Retinal pigment epithelial cell (primary cell): ENCODE results near the gene IFITM1.
"Not testable (repeated sequence)": the region's sequence is repeated elsewhere in the genome, so short reads cannot be mapped to it uniquely, and the experiment has no call there.

Source experiments
- DNase-seq: peaks from one replicate; pipeline ENCODE4 v3.0.0-alpha.2; 2010; ENCODE audit warnings: low read depth
- H3K4me3 ChIP-seq: 2 replicates; pipeline ENCODE4 v1.5.1; 2011; ENCODE audit warnings: mild to moderate bottlenecking, low read length, control low read depth, moderate library complexity
- CTCF ChIP-seq: conservative IDR thresholded peaks from 2 replicates; pipeline ENCODE4 v1.5.1; 2011; ENCODE audit warnings: low read depth, low read length, control low read depth, inconsistent platforms

The IFITM1 gene

GRCh38 chr11:342328-342727 is 28.5 kb downstream of the IFITM1 start:
- DNase-seq = no peak
- no peak overlapping the region for H3K4me3 ChIP-seq
- TF ChIP-seq CTCF = no peak

- TF ChIP-seq CTCF = no peak
- no peak for DNase-seq
These were observed 31.2 kb downstream of the IFITM1 start for GRCh38 chr11:344836-345578.

GRCh38 chr11:346529-346928 is 32.7 kb downstream of the IFITM1 start:
- no peak for TF ChIP-seq CTCF
- DNase-seq = no peak

More at GRCh38 chr11:344836-345578, 31.2 kb downstream of the IFITM1 start:
- H3K4me3 ChIP-seq = no peak overlapping the region

GRCh38 chr11:349270-349954 is 35.6 kb downstream of the IFITM1 start:
- not testable (repeated sequence) for H3K4me3 ChIP-seq, DNase-seq

More at GRCh38 chr11:346529-346928, 32.7 kb downstream of the IFITM1 start:
- no peak overlapping the region for H3K4me3 ChIP-seq

- not testable (repeated sequence) for DNase-seq, H3K4me3 ChIP-seq
These were observed 36.3 kb downstream of the IFITM1 start for GRCh38 chr11:350033-350722.

- H3K4me3 ChIP-seq = no peak overlapping the region
- TF ChIP-seq CTCF = no peak
- peak; percentile 77 for DNase-seq
These were observed 36.9 kb downstream of the IFITM1 start for GRCh38 chr11:350723-351255.

GRCh38 chr11:351411-351810 is 37.6 kb downstream of the IFITM1 start:
- H3K4me3 ChIP-seq = no peak overlapping the region
- DNase-seq = no peak
- TF ChIP-seq CTCF = no peak
